GM06990 (cell line): Measurements from ENCODE around the gene HOXA3.

Source experiments
- DNase-seq: peaks from one replicate; pipeline ENCODE4 v3.0.0-alpha.2; 2011; ENCODE audit not compliant: insufficient read length; ENCODE audit errors: extremely low read depth
- H3K27me3 ChIP-seq: replicated peaks from 2 replicates; pipeline ENCODE4 v1.6.0; 2011; ENCODE audit warnings: low read length; ENCODE audit not compliant: control insufficient read depth, insufficient read depth
- H3K36me3 ChIP-seq: 2 replicates; pipeline ENCODE4 v1.5.1; 2011; ENCODE audit warnings: low read length; ENCODE audit not compliant: control insufficient read depth, insufficient read depth
- H3K4me3 ChIP-seq: replicated peaks from 2 replicates; pipeline ENCODE4 v1.5.1; 2011; ENCODE audit warnings: low read depth, mild to moderate bottlenecking, control low read depth, low read length
- TF ChIP-seq, protein P1 (sequence below): IDR thresholded peaks from 2 replicates; pipeline ENCODE4 v1.5.1; 2011; ENCODE audit warnings: low read length, control low read depth, mild to moderate bottlenecking, inconsistent platforms; ENCODE audit not compliant: insufficient read depth, poor library complexity, severe bottlenecking

The HOXA3 gene

GRCh38 chr7:27078616-27079233 is 73.7 kb downstream of the HOXA3 start:
- DNase-seq: no peak
- no peak overlapping the region for H3K4me3 ChIP-seq
- H3K27me3 ChIP-seq: no peaks in the 10 kb centered on the region
- TF ChIP-seq, protein P1, sequence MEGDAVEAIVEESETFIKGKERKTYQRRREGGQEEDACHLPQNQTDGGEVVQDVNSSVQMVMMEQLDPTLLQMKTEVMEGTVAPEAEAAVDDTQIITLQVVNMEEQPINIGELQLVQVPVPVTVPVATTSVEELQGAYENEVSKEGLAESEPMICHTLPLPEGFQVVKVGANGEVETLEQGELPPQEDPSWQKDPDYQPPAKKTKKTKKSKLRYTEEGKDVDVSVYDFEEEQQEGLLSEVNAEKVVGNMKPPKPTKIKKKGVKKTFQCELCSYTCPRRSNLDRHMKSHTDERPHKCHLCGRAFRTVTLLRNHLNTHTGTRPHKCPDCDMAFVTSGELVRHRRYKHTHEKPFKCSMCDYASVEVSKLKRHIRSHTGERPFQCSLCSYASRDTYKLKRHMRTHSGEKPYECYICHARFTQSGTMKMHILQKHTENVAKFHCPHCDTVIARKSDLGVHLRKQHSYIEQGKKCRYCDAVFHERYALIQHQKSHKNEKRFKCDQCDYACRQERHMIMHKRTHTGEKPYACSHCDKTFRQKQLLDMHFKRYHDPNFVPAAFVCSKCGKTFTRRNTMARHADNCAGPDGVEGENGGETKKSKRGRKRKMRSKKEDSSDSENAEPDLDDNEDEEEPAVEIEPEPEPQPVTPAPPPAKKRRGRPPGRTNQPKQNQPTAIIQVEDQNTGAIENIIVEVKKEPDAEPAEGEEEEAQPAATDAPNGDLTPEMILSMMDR: no peak
- H3K36me3 ChIP-seq: no peaks in the 10 kb centered on the region

DNA sequence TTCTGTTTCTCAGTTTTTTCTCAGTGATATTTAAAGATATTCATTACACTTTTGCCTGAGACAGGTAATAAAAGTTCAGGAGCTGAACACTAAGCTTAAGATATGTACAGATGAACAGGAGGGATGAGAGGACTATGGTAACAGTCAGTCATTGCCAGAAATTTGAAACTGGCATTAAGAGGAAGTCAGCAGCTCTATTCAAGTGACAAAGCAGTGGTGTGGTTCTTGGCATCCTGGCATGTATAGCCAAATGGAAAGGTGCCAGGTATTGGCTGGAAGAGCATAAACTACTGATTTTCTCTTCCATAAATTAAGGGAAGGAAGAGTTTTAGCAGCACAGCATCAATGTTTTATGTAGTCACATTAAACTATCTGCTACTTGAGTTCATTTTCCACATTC is 79.3 kb downstream of the HOXA3 start:
- TF ChIP-seq, protein P1: no peak
- DNase-seq: no peak

GRCh38 chr7:27071622-27072390 is 80.6 kb downstream of the HOXA3 start:
- no peaks in the 10 kb centered on the region for H3K36me3 ChIP-seq
- H3K27me3 ChIP-seq: no peaks in the 10 kb centered on the region
- no peak overlapping the region for H3K4me3 ChIP-seq
- DNase-seq: no peak
- TF ChIP-seq, protein P1: no peak

More for the DNA sequence above, 79.3 kb downstream of the HOXA3 start:
- Histone ChIP-seq H3K27me3 (no peaks in the 10 kb centered on the region), H3K36me3 (no peaks in the 10 kb centered on the region), H3K4me3 (no peak overlapping the region)

DNA sequence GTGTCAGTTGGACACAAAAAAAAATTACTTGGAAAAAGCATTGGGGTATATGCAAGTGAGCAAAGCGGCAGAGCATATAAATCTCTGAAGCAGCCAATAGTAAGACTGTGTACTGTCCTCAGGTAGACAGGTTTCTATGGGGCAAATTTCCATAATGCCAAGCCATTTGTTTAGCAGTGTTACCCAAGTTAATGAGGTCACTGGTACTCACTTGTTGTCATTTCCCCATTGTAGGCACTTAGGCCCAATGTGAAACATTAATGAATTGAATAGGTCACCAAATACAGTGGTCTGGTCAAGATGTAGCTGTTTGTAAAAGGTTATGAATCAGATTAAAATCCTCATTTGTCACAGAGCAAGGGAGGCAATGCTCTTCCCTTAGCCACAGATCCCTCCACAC is 84.1 kb downstream of the HOXA3 start:
- no peaks in the 10 kb centered on the region for H3K27me3 ChIP-seq
- H3K36me3 ChIP-seq: no peaks in the 10 kb centered on the region
- no peak overlapping the region for H3K4me3 ChIP-seq
- TF ChIP-seq, protein P1: no peak
- DNase-seq: no peak

DNA sequence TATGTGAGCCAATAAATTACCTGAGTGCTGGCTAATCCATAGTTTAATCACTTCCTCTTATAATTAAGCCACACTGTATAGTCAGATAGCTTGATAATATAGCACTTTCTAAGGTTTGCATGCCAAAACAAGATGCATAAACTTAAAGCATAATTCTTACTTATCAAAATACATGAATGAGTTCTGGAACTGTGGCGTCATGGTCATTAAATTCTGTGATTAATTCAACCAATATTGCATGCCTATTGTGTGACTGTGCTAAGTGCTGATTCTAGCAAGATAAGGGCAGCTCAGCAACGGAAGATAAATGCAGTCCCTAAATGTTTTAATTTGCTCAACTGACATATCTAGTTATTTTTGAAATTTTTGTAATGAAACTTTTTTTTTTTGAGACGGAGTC is 86.2 kb downstream of the HOXA3 start:
- TF ChIP-seq, protein P1: no peak
- DNase-seq: no peak
- H3K4me3 ChIP-seq: no peak overlapping the region
- H3K36me3 ChIP-seq: no peaks in the 10 kb centered on the region
- no peaks in the 10 kb centered on the region for H3K27me3 ChIP-seq
